HG03095 (cell line): Measurements from ENCODE around the gene TXNL4B.

Source experiments
- ATAC-seq: cut with Tn5 transposase; IDR thresholded peaks from one replicate; pipeline ENCODE4 v1.9.1; 2021; ENCODE audit warnings: moderate library complexity; ENCODE audit not compliant: unreplicated experiment

The TXNL4B gene

DNA sequence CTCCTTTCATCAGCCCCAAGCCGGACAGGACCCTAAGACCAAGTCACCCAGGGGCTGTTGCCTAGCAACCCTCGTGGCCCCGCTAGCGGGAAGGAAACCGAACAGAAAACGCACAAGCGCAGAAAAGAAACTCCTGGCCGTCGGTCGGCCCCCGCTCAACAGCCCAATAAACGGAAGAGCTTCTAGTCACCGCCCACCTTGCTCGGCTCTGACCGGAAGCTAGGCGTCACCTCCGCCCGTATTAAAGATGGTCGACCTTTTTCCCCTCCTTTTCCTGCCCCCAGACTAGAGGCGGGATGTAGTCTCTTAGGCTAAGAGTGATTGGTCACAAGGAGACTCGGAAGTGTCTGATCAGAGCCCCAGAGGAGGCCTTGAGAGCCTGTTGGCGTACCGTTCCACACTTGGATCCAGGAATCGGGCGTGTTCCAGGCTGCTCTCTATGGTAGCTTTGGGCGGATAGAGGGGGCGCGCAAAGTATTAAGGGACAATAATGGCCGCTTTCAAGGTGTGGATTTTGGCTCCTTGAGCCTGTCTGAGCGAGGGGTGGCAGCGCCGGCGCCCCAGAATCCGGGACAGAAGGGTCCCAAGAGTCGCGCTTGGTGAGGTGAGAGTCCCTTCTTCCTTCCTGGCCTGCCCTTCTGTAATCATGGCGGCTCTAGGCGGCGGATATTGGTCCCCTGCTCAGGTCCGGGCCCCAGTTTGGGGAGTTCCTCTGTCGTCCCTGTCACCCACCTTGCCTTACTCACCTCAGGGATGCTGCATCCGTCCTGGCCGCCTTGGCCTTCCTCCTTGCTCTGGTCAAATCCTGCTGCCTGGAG lies at the start of gene TXNL4B, which contains the start of gene DHX38:
TXNL4B (minus strand) TSS at position 173 of the 818 bp plus-strand sequence. CDS start 2,871 bp downstream, outside the sequence.
DHX38 (plus strand) TSS at position 400 of the 818 bp plus-strand sequence. CDS start 2,311 bp downstream, outside the sequence.
- peak; percentile 98 for ATAC-seq

DNA sequence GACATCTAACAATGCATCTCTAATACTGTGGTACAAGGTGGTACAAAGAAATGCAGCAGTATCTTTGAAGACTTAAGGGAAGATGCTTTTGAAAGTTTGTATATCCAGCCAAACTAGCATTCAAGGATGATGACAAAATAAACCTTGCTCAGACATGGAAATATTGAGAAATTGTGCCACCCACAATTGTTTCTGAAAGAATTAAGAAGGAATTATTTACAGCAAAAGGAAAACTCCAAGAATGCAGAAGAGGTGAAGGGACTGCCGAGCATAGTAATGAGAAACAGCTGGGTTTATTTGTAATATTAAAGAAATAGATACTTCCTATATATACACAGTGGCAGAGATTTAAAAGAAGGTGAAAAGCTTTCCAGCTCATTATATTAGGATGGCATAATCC lies 49.1 kb upstream of the TXNL4B start:
- no peak for ATAC-seq

DNA sequence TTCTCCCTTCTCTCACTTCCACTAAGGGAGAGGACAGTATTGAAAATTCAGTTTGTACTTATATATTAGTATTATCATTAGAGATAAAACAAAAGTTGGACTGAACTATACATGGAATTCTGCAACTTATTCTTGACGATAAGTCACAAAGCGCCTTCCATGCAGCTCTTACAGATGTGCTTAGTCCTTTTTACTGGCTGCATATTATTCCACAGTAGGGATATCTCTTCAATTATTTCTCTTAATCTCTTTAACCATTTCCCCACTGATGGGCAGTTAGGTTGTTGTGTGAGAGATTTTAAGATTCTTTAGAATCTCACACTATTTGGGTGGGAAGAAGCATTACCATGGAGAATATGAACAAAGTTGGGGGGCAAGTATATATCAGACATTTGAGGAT lies 46.5 kb upstream of the TXNL4B start:
- no peak for ATAC-seq

DNA sequence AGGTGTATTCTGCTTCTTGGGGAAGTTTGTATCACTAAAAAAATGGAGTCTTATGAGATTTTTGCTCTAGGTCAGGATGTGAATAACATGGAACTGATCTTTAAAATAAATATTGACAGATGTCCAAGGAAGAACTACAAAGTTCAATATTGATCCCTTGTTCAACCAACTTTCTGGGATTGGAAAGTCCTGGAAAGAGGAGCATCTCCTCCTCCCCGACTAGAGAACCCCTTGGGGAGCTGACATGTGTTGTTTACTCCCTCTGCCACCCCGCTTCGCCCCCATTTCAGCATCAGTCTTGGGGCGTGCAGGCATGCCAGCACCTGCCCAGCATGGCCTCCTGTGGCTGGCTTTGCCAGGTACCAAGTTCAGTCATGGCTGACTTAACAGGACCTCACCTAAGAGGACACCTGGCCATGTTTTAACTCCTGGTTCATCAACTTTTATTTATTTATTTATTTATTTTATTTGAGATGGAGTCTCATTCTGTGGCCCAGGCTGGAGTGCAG lies 44.7 kb upstream of the TXNL4B start:
- ATAC-seq = no peak

DNA sequence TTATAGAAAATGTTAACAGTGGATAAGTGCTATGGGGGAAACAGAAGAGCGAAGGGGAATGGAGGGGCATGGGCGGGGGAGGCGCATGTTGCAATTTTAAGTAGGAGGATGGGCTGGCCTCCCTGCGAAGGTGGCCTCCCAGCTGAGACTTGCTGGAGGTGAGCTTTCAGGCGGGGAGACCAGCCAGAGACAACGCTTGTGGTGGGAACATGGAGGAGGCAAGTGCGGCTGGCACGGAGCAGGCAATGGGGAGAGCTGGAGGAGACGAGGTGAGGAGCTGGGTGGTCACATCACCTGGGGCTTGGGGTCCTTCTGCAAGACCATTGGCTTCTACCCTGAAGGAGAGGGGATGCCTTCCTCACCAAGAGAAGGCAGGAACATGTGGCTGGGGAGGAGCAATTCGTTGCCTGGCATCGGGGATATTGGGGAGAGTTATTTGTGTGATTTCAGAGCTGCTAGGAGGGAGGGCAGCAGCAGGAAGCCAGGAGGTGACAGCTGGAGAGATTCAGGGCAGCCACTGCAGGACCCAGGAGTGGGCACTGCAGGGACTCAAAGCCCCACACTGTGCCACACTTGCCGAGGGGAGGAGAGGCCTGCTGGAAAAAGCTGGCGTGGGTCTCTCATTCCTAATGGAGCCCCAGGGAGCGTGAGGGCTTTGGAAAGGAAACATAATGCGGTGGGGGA lies 44.1 kb upstream of the TXNL4B start:
- no peak for ATAC-seq

DNA sequence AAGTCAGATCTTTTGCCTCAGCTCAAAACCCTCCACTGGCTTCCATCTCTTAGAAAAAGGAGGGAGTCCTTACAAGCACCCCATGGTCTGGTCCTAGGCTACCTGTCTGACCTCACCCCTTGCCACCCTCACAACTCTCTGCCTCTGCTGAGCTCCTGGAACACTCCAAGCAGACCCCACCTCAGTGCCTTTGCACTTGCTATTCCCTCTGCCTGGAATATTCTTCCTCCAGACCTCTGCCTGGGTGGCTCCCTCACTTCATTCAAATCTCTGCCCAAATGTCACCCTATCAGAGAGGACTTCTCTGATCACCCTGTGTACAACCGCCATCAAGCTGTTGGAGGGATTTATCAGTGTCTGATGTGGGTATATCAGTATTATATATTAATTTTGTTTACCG lies 41.1 kb upstream of the TXNL4B start:
- ATAC-seq = no peak

DNA sequence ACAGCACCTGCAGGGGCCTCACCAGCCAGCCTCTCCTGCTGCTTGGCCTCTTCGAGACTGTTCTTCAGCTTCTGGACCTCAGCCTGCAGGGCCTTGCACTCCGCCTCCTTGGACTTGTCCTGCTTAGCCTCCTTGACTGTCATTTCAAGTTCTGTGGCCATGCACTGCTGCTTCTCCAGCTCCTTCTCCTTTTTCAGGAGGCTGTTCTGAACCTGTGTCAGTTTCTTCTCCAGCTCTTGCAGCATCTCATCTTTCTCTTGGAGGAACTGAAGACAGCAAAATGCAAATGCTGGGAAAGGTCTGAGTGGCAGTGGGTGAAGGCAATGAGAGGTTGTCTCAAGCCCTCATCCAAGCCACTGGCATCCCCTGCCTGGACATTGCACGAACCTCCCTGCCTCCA lies 39.3 kb upstream of the TXNL4B start:
- no peak for ATAC-seq

DNA sequence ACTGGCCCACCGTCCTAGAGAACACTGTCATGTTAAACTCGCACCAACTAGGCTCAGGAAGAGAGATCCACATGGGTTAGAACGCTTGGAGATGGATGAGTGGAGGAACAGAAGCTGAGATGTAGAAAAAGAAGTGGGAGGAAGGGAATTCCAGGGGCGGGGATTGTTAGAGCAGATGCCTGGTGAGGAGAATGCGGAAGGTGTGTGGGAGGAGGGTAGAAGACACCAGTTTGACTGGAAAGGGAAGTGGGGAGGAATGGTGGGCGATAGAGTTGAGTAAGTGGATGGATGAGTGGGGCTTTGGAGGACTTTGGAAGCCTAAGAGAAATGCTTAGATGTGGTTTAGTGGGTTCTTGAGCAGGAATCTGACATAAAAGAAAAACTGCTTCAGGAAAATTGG lies 37.6 kb upstream of the TXNL4B start:
- no peak for ATAC-seq

DNA sequence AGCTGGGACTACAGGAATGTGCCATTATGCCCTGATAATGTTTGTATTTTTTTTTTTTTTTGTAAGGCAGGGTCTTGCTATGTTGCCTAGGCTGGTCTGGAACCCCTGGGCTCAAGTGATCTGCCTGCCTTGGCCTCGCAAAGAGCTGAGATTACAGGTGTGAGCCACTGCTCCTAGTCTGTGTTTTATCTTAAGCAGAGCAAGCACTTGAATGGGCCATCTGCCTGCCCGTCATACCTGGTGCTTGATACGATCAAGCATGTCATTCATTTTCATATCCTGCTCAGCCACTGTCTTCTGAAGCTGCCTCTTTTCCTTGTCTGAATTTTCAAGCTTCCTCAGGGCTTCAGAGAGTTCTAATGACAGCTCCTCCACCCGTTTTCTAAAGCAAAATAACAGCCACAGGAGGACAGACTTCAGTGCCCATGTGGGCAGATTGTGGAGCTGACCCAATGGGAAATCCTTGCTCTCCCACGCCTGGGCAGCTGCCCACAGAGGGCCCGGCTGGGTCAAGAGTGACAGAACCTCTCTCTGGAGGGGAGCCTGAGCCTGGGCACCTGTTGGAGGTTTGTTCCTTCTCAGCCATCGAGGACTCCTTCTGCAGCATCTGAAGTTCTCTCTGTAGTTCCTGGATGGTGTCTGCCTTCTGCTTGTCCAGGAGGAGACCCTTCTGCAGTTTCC lies 36.7 kb upstream of the TXNL4B start:
- no peak for ATAC-seq

DNA sequence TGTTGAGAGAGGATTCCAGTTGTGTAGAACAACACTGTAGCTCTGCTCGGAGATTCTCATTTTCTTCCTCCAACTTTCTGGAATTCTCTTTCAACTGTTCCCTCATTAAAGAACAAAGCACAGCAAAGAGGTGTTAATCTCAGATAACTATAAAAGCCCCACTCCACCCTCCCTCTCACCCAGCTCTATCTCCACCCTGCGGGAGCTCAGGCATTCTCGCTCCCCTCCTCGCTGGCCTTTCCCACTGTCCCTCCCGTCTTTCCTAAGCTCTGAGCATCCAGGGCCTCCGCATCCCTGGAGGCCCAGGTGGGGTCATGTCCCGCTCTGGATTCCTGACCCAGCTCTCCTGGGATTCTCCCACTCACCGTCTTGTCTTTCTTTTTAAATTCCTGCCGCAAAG lies 35.3 kb upstream of the TXNL4B start:
- ATAC-seq = no peak

DNA sequence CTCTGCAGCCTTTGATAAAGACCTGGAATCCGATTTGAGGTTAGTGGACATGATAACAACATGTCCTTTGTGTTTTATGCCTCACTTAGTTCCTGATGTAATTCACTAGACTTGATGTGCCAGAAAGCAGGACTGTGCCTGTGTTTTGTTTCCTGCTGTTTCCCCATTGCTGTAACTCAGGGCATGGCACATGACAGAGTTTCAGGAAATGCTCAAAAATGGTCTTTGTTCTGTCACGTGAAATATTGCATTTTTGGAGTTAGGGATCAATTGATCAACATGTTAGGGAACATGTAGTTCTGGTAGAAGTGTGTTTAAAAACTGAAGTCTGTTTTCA lies 33.0 kb upstream of the TXNL4B start:
- ATAC-seq = no peak

DNA sequence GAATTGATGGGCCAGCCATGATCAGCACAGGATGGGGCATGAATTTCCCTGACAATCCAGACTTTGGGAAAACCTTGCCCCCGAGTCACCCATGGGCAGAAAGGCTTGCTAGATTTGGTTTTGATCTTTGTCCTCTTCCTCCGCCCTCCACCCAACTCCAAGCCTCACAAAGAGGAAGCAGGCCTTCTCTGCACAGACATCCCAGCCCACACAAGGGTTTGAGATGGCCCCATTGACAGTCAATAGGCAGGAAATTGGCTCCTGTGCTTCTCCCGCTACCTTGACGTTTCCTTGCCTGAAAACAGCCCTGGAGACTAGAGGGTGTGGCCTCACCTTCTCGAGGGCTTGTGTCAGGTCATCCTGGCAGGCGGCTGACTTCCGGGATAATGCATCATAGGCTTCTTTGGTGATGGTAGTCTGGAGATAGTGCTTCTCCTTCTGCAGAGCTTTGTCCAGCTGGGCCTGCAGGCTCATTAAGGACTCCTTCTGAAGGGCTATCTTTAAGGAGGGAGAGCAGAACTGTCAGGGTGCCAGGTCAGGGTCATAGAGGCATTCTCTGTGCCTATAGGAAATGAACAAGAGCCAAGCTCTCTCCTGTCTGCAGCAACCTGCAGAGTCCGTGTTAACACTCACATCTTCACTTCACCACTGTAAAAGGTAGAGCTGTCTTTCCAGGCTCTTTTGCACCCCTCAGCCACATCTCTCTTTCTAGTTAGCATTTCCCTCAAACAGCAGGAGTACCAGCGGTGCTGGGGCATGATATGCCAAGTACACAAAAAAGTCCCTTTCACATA lies 32.4 kb upstream of the TXNL4B start:
- no peak for ATAC-seq

DNA sequence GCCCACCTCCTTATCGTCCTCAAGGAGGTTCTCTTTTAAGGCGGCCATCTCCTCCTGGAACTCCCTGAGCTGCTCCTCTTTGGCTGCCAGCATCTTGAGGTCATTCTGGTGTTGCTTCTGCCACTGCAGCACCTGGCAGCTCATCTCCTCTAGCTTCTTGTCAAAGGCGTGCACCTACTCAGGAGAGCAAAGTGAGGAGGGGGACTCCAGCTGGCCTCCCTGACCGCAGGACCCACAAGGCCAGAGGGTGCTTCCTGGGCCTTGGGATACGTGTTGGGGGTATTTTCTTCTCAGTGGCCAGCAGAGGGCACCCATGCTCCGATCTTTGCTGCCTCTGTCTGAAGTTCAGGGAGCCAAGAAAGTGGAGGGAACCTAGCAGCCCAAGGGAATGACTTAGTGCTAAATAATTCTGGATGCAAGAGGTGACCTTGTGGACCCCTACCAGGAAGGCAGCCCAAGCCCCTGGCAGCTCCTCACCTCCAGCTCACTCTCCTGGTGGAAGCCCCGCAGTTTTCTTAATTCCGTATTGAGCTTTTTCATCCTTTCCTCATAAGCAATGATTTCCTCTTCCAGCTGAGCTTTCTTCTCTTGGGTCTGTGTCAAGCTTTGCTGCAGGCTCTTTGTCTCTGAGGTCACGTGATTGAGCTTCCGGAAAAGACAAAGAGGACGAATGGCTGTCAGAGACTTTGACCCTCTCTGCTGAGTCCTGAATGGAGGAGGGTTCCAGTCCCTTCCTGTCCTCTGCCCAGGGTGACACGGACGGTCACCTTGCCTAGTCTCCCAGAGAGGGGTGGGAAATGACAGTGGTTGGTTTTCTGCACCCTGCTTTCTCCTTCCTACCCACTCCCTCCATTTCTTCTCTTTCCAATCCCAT lies 31.6 kb upstream of the TXNL4B start:
- ATAC-seq = no peak

DNA sequence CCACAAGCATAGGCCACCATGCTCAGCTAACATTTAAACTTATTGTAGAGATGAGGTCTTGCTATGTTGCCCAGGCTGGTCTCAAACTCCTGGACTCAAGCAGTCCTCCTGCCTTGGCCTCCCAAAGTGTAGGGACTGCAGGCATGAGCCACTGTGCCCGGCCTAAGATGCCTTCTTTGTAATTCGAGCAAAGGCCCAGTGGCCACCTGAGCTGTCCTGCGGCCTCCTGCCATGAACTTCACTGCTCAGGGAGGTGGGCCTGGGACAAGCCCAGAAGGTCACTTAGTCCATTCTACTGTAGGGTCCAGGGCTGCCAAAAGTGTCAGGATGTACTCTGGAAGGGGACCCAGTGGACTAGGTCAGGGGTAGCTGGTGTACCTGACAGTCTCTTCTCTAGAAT lies 30.7 kb upstream of the TXNL4B start:
- ATAC-seq = no peak

DNA sequence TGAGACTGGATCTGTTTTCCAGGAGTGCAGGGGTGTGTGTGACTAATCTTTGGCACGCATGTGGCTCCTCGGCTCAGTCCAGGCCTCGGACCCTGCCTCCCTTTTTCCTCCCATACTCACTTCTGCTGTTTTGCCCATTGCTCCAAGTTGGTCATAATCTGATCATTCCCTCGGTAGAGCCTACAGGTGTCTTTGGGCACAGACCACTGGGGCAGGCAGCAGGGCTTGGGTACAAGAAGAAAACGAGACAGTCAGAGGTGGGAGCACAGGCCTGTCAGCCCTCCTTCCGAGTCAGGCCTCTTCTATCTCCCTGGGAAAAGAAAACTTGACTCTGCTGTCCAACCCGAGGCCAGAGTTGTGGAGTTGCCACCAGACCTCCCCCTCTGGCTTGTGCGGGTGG lies 30.0 kb upstream of the TXNL4B start:
- no peak for ATAC-seq

DNA sequence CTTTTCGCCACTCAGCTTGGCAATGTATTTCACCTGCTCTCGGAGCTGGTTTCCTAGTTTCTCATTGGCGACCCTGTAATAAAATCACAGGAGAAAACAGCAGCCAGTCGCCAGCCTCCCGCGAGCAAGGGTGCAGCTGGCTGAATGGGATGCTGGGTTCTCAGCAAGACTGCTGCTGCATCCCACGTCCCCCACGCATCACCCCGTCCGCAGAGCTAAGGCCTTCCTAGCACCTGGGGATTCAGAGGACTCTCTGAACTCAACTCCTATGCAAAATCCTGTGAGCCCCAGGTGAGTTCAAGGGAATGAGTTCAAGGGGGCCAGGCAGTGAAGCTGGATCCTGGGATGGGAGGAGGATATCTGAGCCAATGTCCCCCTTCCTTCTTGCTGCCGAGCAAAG lies 29.5 kb upstream of the TXNL4B start:
- no peak for ATAC-seq

DNA sequence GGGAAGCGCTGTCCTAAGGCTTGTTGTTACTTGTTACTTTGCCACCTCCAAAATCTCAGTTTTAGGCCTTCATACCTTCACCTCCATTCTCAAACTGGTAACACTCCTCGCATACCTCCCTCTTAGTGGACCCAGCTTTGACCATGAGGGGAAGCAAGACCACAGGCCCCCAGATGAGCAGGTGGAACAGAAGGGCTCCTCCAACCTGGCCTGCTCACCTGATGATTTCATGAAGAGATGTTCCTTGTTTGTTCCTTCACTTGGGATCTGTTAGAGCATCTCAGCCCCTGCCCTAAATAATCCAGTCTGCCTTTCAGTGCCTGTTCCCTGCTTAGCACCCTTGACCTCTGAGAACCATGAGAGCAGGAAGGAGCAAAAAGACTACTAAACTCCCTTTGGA lies 28.9 kb upstream of the TXNL4B start:
- no peak for ATAC-seq

DNA sequence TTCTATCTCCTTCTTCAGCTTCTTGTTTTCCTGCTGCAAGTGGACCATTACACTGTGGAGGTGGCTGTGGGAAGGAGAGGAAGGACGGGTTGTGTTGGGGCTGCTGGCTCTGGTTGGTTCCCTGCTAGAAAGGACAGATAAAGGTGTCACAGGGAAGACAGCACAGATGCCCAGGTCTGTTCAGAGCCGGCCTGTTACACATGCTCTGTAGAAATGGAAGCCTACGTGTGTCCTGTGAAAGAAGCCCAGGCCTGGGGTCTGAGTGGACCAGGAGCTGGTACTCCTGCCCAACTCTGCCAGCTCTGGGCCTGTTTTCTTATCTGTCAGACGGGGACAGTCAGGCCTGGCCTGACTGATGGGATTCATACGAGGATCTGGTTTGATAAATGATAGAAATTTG lies 26.6 kb upstream of the TXNL4B start:
- no peak for ATAC-seq

DNA sequence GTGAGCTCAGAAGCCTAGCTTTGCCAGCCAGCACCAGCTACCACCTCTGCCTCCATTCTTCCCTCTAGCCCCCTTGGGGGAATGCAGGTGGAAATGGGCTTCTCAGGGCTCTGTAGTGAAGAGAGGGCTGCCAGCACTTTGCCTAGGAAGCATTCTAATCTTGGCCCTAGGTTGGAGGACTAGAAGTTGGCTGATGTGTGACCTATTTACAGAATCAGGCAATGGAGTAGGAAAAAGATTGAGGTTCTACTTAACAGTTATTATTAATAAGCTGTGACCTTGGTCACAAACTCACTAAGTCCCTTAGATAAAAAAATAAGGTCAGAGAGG lies 20.2 kb upstream of the TXNL4B start:
- no peak for ATAC-seq
